ENCODE data around the gene PDCD5. TPM values are rescaled to one million over a fixed set of nuclear protein-coding genes. Genes with fewer than 3 reads are reported as not detected.

PDCD5 gene
- total and polyA plus RNA-seq, 2 experiments from 2014 or later = 77.8 to 436 TPM

GRCh38 chr19:32537580-32537979 is 43.4 kb upstream of the PDCD5 start (continued):
- no peak for TF ChIP-seq ETS1 (IDR thresholded peaks at IDR 0.05)
- TF ChIP-seq NANOG (IDR thresholded peaks at IDR 0.05; ENCODE audit: borderline replicate concordance) = no peak

GRCh38 chr19:32539240-32539916 is 41.6 kb upstream of the PDCD5 start:
- no peak for TF ChIP-seq REST (IDR thresholded peaks at IDR 0.05; ENCODE audit: unreplicated experiment)
- TF ChIP-seq CTCF (conservative IDR thresholded peaks at IDR 0.05; ENCODE audit: low read depth in 2 of 2) = no peak
- no peak for TF ChIP-seq EZH2phosphoT487 (IDR thresholded peaks at IDR 0.05; ENCODE audit: unreplicated experiment)
- no peak for TF ChIP-seq JUNB (IDR thresholded peaks at IDR 0.05; ENCODE audit: unreplicated experiment)
- no peak for TF ChIP-seq CREB1 (CRISPR knock-in tag; IDR thresholded peaks at IDR 0.05; ENCODE audit: low read depth)
- no peak for TF ChIP-seq ZNF114 (CRISPR knock-in tag; IDR thresholded peaks at IDR 0.05)
- TF ChIP-seq ZNF462 (CRISPR knock-in tag; IDR thresholded peaks at IDR 0.05) = no peak
- TF ChIP-seq EZH2 (IDR thresholded peaks at IDR 0.05; ENCODE audit: low read depth, unreplicated experiment) = no peak
- TF ChIP-seq ZNF331 (CRISPR knock-in tag; IDR thresholded peaks at IDR 0.05; ENCODE audit: low read depth) = no peak
- no peaks in the 10 kb centered on the region for H4K20me1 ChIP-seq (replicated peaks; ENCODE audit: insufficient read depth)
- H3K79me2 ChIP-seq (replicated peaks; ENCODE audit: insufficient read depth) = no peaks in the 10 kb centered on the region
- no peak overlapping the region for H3K4me3 ChIP-seq
- peaks cover under 1% of the 10 kb centered on the region; the same call in 1 of the 3 replicates for H3K36me3 Mint-ChIP-seq (ENCODE audit: low read depth)
- H3K27me3 Mint-ChIP-seq (ENCODE audit: insufficient read depth, low read depth, poor library complexity) = peaks cover 6% of the 10 kb centered on the region
- no peak for DNase-seq (ENCODE audit: low spot score)
- H2AFZ ChIP-seq = no peak overlapping the region
- no peak overlapping the region for H3K27ac ChIP-seq (ENCODE audit: low read depth)
- no peaks in the 10 kb centered on the region for H3K4me1 ChIP-seq (ENCODE audit: insufficient read depth)
- H3K4me2 ChIP-seq = no peak overlapping the region
- H3K4me1 Mint-ChIP-seq = no peaks in the 10 kb centered on the region
- no peak overlapping the region for H3K4me3 Mint-ChIP-seq
- H3F3A ChIP-seq (replicated peaks; ENCODE audit: low read depth) = no peaks in the 10 kb centered on the region
- H3K36me3 ChIP-seq (ENCODE audit: insufficient read depth) = no peaks in the 10 kb centered on the region
- ATAC-seq = no peak
- H3K9me3 Mint-ChIP-seq = peaks cover 15% of the 10 kb centered on the region
- H3K9me2 ChIP-seq (ENCODE audit: insufficient read depth) = 0 out of 2 replicates have a peak, but pooled peaks cover 5% of the 10 kb centered on the region
- H3K27ac Mint-ChIP-seq = no peak overlapping the region
- no peaks in the 10 kb centered on the region for H3K27me3 ChIP-seq (ENCODE audit: insufficient read depth)

All from GM23338 (cell line).